Tibial artery (tissue), 4 donors: ENCODE measurements around the gene ETNK2.

Source experiments
- DNase-seq, 2 donors: peaks; one replicate each; pipeline ENCODE4 v3.0.0-alpha.2; 2019
- H3K27ac ChIP-seq, 2 donors: fragments of 200-600 bp; sonication (generic) in 1 of 2; 1 replicate in 1 of 2; 2 replicates in 1 of 2; pipeline ENCODE4 v1.5.1; 2018 to 2019; ENCODE audit warnings: mild to moderate bottlenecking in 1 of 2
- H3K27me3 ChIP-seq, 2 donors: fragments of 200-600 bp; sonication (generic) in 1 of 2; one replicate each; pipeline versions ENCODE4 v1.5.1 to v1.6.0; 2016 to 2019
- H3K36me3 ChIP-seq, 3 donors: fragments of 200-600 bp; sonication (generic) in 2 of 3; one replicate each; pipeline ENCODE4 v1.5.1; 2016 to 2019; ENCODE audit warnings: mild to moderate bottlenecking in 2 of 3
- H3K4me1 ChIP-seq, 4 donors: fragments of 200-600 bp; sonication (generic) in 2 of 4; 1 replicate in 3 of 4; 2 replicates in 1 of 4; pipeline ENCODE4 v1.5.1; 2016 to 2019
- H3K4me3 ChIP-seq, 2 donors: fragments of 200-600 bp; sonication (generic) in 1 of 2; 1 replicate in 1 of 2; 2 replicates in 1 of 2; pipeline ENCODE4 v1.5.1; 2018 to 2019; ENCODE audit warnings: mild to moderate bottlenecking in 2 of 2
- H3K9me3 ChIP-seq, 3 donors: fragments of 200-600 bp; sonication (generic) in 1 of 3; one replicate each; pipeline ENCODE4 v1.5.1; 2016 to 2019
- CTCF ChIP-seq, 2 experiments: fragments of 200-600 bp in 1 of 2; fragments of 450-650 bp in 1 of 2; IDR thresholded peaks; one replicate each; pipeline ENCODE4 v1.5.1; 2017 to 2019; ENCODE audit warnings: antibody characterized with exemption in 2 of 2, mild to moderate bottlenecking in 1 of 2, moderate library complexity in 1 of 2
- intact Hi-C: fragments of 100-400 bp; cut with DNase I; formaldehyde crosslinking; loops from one replicate; pipeline ENCODE4 v1.15.0; 2023; ENCODE audit warnings: low total_unique reads

ETNK2 gene

DNA sequence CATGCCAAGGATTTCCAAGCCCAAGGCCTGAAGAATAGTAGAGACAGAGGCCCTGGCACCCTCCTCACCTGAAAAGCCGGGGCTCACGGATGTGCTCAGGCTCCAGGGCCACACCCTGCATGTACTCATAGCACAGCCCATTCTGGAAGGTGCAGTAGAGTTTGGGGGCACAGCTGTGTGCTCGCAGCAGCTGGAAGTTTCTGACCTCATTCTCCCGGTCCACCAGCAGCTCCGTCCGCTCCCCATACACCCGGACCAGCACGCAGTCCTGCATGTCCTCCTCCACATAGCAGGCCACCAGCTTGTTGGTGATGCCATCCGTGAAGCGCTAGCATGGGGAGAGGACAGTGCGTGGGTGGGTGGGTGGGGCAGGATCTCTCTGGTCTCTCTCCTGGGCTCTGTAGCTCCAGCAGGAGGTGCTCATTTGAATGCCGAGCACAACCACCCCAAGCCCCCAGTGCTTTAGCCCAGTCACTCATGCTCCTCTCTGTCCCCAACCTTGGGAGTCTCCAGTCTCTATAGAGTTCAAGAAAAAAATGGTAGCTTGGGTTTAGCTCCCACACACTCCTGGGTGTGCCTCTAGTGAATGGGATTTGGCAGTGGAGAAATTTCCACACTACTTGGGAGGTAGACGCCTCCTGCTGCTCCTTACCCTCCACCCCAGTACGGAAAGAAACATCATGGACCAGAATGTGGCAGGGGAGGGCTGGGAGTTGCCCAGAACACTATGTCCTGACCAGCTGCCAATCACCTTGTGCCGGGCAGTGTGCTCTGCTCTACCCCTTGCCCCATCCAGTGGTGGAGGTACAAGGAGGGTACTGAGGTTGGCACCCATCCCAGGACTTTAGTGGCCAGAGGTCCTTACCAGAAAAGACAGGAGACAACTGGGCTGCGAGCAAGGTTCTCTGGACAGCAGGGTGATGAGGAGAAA lies 1.9 kb downstream of the ETNK2 start:
- Histone ChIP-seq H3K4me3 (peak overlapping the region; percentile 91 to 92), H3K27me3 (no peaks in the 10 kb centered on the region), H3K9me3 (no peaks in the 10 kb centered on the region), H3K36me3 (peaks cover 0 to 28% (median 0%) of the 10 kb centered on the region in 3 donors), H3K4me1 (peaks cover 5 to 42% (median 20%) of the 10 kb centered on the region in 4 donors), H3K27ac (peak overlapping the region; percentile 96 to 97)
- peak; percentile 57 to 86 for DNase-seq
- intact Hi-C loops = no loop called here
- no peak for TF ChIP-seq CTCF (IDR thresholded peaks at IDR 0.05)

GRCh38 chr1:204149107-204149506 lies 2.7 kb downstream of the ETNK2 start:
- Histone ChIP-seq H3K4me1 (peaks cover 5 to 42% (median 20%) of the 10 kb centered on the region in 4 donors), H3K36me3 (peaks cover 0 to 31% (median 0%) of the 10 kb centered on the region in 3 donors), H3K4me3 (no peak overlapping the region), H3K27ac (peak overlapping the region in 1 of 2 donors; percentile 97), H3K9me3 (no peaks in the 10 kb centered on the region), H3K27me3 (no peaks in the 10 kb centered on the region)
- intact Hi-C loops = no loop called here
- TF ChIP-seq CTCF (IDR thresholded peaks at IDR 0.05) = no peak
- DNase-seq = no peak

- no peak for DNase-seq
- intact Hi-C loops = no loop called here
- Histone ChIP-seq H3K9me3 (no peaks in the 10 kb centered on the region), H3K4me1 (peaks cover 5 to 40% (median 17%) of the 10 kb centered on the region in 4 donors), H3K4me3 (no peak overlapping the region), H3K27me3 (no peaks in the 10 kb centered on the region), H3K27ac (no peak overlapping the region), H3K36me3 (peaks cover 2 to 37% (median 11%) of the 10 kb centered on the region in 3 donors)
- no peak for TF ChIP-seq CTCF (IDR thresholded peaks at IDR 0.05)
These were observed 4.1 kb downstream of the ETNK2 start for GRCh38 chr1:204147406-204148383.

GRCh38 chr1:204146965-204147364 lies 4.9 kb downstream of the ETNK2 start:
- intact Hi-C loops = no loop called here

More at GRCh38 chr1:204146965-204147364, 4.9 kb downstream of the ETNK2 start:
- Histone ChIP-seq H3K4me1 (peaks cover 0 to 33% (median 13%) of the 10 kb centered on the region in 4 donors), H3K27me3 (no peaks in the 10 kb centered on the region), H3K27ac (no peak overlapping the region), H3K4me3 (no peak overlapping the region), H3K36me3 (peaks cover 10 to 44% (median 14%) of the 10 kb centered on the region in 3 donors), H3K9me3 (no peaks in the 10 kb centered on the region)
- no peak for TF ChIP-seq CTCF (IDR thresholded peaks at IDR 0.05)
- no peak for DNase-seq
